Islet of Langerhans (tissue), 1 donor: ENCODE data around the gene APC2.
"Not testable (repeated sequence)": the region's sequence is repeated elsewhere in the genome, so short reads cannot be mapped to it uniquely, and the experiment has no call there.

Source experiments
- FAIRE-seq: peaks from one replicate; lab custom pipeline; 2011; peaks lifted over from hg19 to GRCh38; lab: Jason Lieb, UNC

The APC2 gene

GRCh38 chr19:1412995-1413800 lies 36.7 kb upstream of the APC2 start:
- FAIRE-seq, result no peak

- FAIRE-seq, result no peak
Observed at GRCh38 chr19:1416014-1416841, 33.7 kb upstream of the APC2 start.

- FAIRE-seq, result no peak
Observed at GRCh38 chr19:1417145-1417544, 32.8 kb upstream of the APC2 start.

GRCh38 chr19:1417681-1418495 lies 32.0 kb upstream of the APC2 start:
- no peak for FAIRE-seq

GRCh38 chr19:1418496-1418775 lies 31.5 kb upstream of the APC2 start:
- no peak for FAIRE-seq

GRCh38 chr19:1418951-1419738 lies 30.8 kb upstream of the APC2 start:
- no peak for FAIRE-seq

- FAIRE-seq, result not testable (repeated sequence)
Observed at GRCh38 chr19:1420085-1420484, 29.8 kb upstream of the APC2 start.

- FAIRE-seq, result no peak
Observed at GRCh38 chr19:1420590-1420989, 29.3 kb upstream of the APC2 start.

- FAIRE-seq, result no peak
Observed at GRCh38 chr19:1421218-1421957, 28.5 kb upstream of the APC2 start.

- no peak for FAIRE-seq
Observed at GRCh38 chr19:1421958-1422305, 28.0 kb upstream of the APC2 start.

GRCh38 chr19:1422360-1422759 lies 27.6 kb upstream of the APC2 start:
- FAIRE-seq, result no peak

- FAIRE-seq, result no peak
Observed at GRCh38 chr19:1422943-1423342, 27.0 kb upstream of the APC2 start.

- FAIRE-seq, result no peak
Observed at GRCh38 chr19:1423436-1424191, 26.3 kb upstream of the APC2 start.

- FAIRE-seq, result no peak
Observed at GRCh38 chr19:1424192-1424955, 25.5 kb upstream of the APC2 start.

- FAIRE-seq, result no peak
Observed at GRCh38 chr19:1425102-1425837, 24.7 kb upstream of the APC2 start.

GRCh38 chr19:1425902-1426301 lies 24.0 kb upstream of the APC2 start:
- FAIRE-seq, result no peak

- no peak for FAIRE-seq
Observed at GRCh38 chr19:1426736-1427135, 23.2 kb upstream of the APC2 start.

- FAIRE-seq, result no peak
Observed at GRCh38 chr19:1427221-1427920, 22.6 kb upstream of the APC2 start.
